ENCODE measurements around the gene CBL. TPM values are rescaled to one million over a fixed set of nuclear protein-coding genes. Genes with fewer than 3 reads are reported as not detected.

CBL gene
- total RNA-seq, 1 donor from 2014 or later: 21.6 TPM

- Histone ChIP-seq H3K4me3 (no peak overlapping the region), H3K36me3 (no peaks in the 10 kb centered on the region), H3K27me3 (no peaks in the 10 kb centered on the region), H3K27ac (no peak overlapping the region), H3K4me1 (peaks cover 7 to 10% of the 10 kb centered on the region in 2 donors), H3K9me3 (no peaks in the 10 kb centered on the region)
- TF ChIP-seq CTCF (IDR thresholded peaks at IDR 0.05): no peak
- intact Hi-C loops (cut with DNase I): no loop called here
- no peak for DNase-seq (ENCODE audit: low spot score in 2 of 2)
Measured at GRCh38 chr11:119263352-119263940, 57.3 kb downstream of the CBL start.

DNA sequence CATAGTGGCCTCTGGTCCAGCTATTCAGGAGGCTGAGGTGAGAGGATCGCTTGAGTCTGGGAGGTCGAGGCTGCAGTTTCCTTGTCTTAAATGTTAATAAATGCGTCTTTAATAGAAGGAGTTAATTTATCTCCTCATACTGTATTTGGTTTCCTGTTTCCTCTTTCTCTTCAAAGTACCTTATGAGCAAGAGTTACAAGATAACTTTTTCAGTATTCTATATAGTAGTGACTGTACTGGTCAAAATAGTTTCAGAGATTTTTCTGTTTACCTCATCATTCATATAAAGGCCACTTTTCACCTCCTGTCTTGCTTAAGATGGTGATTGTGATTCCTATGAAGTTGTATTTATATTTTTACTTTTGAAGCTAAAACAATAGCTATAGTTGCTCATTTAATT, 59.9 kb downstream of the CBL start:
- Histone ChIP-seq H3K4me1 (peaks cover 7 to 10% of the 10 kb centered on the region in 2 donors), H3K4me3 (no peak overlapping the region), H3K27me3 (no peaks in the 10 kb centered on the region), H3K27ac (no peak overlapping the region), H3K36me3 (no peaks in the 10 kb centered on the region), H3K9me3 (no peaks in the 10 kb centered on the region)
- no peak for DNase-seq (ENCODE audit: low spot score in 2 of 2)
- intact Hi-C loops (cut with DNase I): no loop called here
- no peak for TF ChIP-seq CTCF (IDR thresholded peaks at IDR 0.05)

- no peak for DNase-seq (ENCODE audit: low spot score in 2 of 2)
- Histone ChIP-seq H3K36me3 (no peaks in the 10 kb centered on the region), H3K9me3 (no peaks in the 10 kb centered on the region), H3K4me1 (peaks cover 7 to 10% of the 10 kb centered on the region in 2 donors), H3K4me3 (no peak overlapping the region), H3K27me3 (no peaks in the 10 kb centered on the region), H3K27ac (no peak overlapping the region)
- TF ChIP-seq CTCF (IDR thresholded peaks at IDR 0.05): no peak
- intact Hi-C loops (cut with DNase I): no loop called here
Measured at GRCh38 chr11:119266517-119267255, 60.5 kb downstream of the CBL start.

DNA sequence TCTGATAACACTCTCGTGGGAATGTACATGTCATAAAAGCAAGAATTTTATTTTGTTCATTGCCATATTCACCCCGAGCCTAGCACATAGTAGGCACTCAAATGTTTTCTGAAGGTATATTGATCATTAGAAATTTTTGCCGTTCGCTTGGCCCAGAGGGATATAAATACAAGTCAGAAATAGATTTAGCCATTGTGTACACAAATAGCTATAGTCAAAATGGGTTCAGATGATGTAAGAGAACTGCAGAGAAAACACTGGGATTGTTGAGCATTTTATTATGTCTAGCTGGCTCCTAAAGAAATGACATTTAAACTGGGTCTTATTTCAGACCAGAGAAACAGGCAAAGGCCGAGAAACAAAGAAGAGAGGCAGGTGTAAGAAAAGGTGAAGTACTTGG, 61.5 kb downstream of the CBL start:
- Histone ChIP-seq H3K36me3 (peaks cover 0 to under 1% of the 10 kb centered on the region in 2 donors), H3K27me3 (no peaks in the 10 kb centered on the region), H3K9me3 (no peaks in the 10 kb centered on the region), H3K27ac (no peak overlapping the region), H3K4me1 (peaks cover 4 to 10% of the 10 kb centered on the region in 2 donors), H3K4me3 (no peak overlapping the region)
- no peak for TF ChIP-seq CTCF (IDR thresholded peaks at IDR 0.05)
- DNase-seq (ENCODE audit: low spot score in 2 of 2): no peak
- intact Hi-C loops (cut with DNase I): no loop called here

- no peak for TF ChIP-seq CTCF (IDR thresholded peaks at IDR 0.05)
- no peak overlapping the region for H3K4me3 ChIP-seq
- intact Hi-C loops (cut with DNase I): no loop called here
- H3K36me3 ChIP-seq: peaks cover 27 to 44% of the 10 kb centered on the region in 2 donors
- no peaks in the 10 kb centered on the region for H3K27me3 ChIP-seq
- no peaks in the 10 kb centered on the region for H3K9me3 ChIP-seq
- no peaks in the 10 kb centered on the region for H3K4me1 ChIP-seq
- no peak overlapping the region for H3K27ac ChIP-seq
- no peak for DNase-seq (ENCODE audit: low spot score in 2 of 2)
Measured at GRCh38 chr11:119273721-119274120, 67.6 kb downstream of the CBL start.

Data from ascending aorta (tissue), 2 donors.